HUDEP-2 (cell line): ENCODE data around the gene LHX8.
"Not testable (repeated sequence)": the region's sequence is repeated elsewhere in the genome, so short reads cannot be mapped to it uniquely, and the experiment has no call there.

ENCODE experiments used
- DNase-seq, 76 experiments: peaks; one replicate each; lab custom pipeline; 2025; ENCODE audit not compliant: unreplicated experiment in 76 of 76; lab: John Stamatoyannopoulos, UW

Gene LHX8

DNA sequence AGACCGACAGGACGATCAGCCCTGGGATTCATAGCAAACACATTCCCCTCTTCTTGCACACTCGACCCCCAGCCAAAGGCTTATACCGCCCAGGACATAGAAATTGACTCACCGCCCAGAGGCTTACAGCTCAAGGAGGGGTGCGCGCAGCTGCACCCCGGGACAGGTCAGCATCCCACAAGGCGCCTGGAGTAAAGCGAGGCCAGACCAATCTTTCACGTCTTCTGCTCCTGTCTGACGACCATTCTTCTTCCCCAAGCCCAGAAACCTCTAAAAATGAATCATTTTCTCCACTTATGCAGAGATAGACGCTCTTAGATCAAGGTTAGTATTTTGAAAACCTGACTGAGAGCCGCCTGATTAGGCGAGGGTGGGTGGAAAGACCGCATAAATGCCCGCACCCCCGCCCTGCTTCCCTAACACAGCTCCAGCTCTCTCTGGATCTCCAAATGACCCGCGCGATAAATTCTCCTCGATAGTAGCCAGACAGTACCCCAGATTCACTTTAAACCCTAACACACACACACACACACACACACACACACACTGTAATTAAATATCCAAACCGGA lies 1.9 kb upstream of the LHX8 start:
- no peak for DNase-seq

DNA sequence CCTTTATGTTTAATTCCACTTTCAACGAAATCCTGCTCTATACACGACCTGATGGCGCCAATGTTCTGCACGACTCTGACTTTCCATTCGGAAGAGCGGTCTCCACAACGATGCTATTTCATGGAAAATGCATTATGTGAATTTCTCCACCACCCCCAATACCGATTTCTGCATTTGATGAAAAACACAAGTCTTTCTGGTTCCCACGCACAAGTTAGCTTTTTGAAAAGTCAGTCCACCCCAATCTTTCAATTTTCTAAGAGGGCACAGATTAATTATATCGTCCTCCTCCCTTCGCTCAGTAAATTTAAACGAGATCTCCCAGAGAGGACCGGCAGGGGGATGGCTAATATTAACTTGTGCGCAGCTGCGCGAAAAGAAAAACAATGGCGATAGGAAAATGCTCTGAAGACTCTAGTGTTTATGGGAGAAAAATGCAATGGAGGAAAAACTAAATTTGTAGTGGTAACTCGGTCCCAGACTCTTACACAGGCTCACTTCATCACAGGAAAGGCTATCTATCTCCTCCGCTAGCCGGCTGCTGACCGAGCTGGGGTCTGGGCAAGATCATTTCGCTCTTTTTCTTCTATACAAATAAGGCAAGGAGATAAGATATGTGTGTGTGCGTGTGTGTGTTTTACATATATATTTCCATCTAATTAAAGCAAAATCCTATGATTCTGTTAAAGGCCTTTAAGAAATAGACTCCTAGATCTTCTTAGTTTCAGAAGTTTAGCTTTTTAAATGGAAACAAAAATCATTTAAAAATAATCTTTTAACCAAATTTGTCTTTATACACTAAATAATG lies 1.2 kb upstream of the LHX8 start:
- DNase-seq, result no peak

DNA sequence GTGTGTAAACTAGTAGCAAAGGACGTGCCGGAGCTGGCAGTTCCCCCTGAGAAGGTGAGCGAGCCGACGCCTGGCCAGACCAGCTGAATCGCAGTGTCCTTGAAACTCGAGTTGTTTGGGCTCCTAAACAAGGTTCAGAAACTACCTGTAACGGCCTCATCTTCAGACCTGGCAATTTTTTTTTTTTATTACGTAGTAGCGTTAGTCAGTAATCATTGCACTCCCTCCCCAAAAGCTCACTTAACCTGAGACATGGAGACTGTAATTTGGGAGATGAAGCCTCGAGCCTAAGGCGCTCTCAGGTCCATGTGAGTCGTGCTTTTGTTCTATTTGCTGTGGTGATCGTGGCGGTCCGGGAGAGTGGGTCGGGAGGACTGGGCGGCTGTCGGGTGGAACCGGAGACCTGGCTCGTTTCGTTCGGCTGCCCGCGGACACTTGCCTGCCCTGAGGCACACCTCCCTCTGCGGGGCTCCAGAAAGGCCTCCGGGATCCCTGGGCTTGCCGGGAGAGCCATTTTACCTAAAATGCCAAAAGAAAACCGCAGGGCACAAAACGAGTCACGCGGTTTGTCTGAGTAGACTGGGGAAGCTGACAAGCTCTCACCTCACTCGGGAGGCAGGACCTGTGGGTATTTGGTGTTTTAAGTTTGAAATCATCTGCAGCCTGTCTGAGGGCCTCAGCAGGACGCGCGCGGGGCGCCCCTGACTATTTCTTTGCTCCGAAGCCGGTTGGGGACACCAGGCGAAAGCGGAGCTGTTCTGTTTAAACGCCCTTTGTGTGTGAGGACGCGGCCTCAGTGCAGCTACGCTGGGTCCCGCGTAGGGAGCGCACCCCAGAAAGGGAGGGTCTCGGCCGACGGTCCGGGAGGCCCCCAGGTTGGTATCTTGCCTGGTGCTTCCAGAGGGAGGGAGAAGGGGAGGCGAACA lies 722 bp downstream of the LHX8 start:
- DNase-seq, result peak in 1 of 76 experiments; percentile 7

DNA sequence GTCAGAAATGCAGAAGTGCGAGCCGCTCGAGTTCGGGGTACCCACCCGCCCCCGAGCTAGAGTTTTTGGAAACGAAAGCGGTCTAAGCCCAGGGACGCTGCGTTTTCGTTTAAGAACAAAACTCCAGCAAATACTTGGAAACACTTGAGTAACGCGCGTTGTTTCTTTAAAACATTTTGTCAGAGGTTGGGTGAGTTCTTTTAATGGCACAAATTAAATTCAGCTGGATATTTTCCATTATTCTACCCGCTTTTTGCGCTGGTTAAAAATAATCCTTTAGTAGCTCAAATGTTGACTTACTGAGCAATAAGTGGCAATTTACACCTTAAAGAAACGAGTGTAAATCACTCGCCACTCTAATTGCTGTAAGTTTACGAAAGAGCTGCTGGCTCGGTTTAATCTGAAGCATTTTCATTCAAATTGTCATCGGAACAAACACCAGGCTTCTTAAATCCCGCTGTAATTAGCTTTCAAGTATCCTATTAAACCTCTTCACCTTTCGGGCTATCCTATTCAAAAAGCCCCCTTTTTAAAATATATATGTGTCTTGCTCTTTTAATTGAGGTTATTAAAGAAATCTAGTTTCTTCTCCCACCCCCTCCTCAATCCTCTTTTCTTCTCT lies 1.5 kb downstream of the LHX8 start:
- no peak for DNase-seq

DNA sequence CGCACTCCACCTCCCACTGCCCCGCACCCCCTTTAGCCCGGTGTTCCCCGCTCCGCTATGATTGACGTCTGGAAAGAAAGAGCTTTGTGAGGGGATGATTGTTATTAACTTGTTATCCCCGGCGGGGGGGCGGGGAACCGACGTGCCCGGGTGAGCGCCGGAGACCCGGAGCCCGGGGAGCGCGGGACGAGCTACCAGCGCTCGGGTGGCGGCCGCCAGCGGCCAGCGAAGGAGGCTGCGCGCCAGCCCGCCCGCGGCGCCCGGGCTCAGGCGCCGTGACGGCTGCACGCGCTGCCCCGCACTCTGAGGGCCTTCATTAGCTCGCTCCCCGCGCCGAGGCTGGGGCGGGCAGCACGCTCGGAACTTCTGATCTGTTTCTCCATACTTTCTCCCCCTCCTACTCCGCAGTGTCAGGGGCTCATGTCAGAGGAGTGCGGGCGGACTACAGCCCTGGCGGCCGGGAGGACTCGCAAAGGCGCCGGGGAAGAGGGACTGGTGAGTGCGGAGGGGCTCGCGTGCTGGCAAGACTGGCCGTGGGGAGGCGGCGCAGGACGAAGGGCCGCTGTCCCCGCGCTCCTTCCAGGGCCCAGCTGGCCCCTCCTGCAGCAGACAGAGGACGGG lies 2.1 kb downstream of the LHX8 start:
- no peak for DNase-seq

DNA sequence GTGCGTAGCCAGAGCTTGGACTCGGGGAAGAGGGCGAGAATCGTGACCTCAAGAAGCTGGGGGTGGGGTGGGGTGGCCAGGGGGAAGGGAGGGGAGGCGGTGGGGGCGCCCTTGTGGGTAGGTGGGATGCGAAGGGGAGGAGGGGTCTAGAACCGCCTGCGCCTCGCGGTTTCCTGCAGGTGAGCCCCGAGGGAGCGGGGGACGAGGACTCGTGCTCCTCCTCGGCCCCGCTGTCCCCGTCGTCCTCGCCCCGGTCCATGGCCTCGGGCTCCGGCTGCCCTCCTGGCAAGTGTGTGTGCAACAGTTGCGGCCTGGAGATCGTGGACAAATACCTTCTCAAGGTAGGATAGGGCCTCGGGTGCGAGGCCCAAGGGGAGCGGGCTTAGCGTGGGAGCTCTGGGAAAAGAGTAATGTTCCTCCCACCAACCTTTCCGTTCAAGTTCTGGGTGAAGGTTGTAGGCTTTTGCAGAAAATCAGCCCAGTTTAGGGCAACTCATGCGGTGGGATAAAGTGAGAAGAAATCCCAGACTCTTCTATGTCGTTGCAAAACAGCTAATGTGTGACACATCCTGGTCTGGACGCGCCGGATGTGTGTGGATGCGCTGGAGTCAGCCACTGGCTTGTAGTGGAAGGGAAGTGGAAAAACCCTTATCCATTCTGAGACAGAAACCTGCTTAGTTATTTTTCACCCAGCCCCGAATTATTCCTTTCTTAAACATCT lies 2.9 kb downstream of the LHX8 start:
- DNase-seq, result no peak

DNA sequence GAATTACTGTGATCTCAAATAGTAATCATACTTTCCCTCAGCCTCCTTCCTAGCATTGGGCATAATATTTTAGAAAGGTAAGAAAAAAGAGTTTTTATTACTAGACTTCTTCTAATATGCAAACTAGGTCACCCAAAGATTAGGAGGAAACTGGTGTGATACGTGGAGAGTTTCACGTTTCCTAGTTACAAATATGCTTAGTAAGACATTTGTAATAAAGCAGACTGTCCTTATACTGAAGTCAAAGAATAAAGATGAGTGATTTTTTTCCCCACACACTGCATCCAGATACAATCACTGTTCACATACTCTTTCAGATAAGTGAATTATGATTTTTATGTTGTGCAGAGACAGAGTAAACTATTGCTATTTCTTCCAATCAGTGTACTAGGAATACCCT lies 17.9 kb downstream of the LHX8 start:
- no peak for DNase-seq

DNA sequence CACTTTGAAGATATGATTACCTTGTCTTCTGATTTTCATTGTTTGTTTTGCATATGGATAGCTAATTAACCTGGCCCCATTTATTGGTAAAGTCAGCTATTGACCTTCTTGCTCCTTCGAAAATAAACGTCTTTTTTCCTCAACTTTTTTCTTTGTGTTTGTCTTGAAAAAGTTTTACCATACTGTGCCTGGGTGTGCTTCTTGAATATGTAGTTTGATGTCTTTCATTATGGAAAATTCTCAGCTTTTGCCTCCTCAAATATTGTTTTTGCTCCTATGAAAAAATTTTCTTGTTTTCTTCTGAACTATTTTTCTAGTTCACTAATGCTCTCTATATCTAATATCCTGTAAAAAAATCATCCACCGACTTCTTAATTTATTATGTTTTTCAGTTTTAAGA lies 25.0 kb downstream of the LHX8 start:
- no peak for DNase-seq

DNA sequence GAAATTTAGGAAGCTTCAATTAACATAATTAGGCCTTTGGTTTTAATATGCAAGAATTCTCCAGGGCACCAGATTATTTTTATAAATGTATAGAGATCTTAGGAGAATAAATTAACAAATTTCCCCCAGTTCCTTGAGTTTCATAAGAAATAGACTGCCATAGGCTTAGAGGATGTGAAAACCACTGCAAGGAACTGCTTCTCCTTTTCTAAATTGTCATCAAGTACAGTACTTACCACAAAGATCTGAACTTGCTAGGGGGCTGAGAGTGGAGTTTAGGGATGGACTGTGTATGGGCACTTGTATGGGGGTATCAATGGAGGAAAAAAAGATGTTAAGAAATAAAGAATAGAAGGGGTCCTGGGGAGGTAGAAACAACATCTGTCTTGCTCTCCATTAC lies 31.1 kb downstream of the LHX8 start:
- DNase-seq, result no peak

DNA sequence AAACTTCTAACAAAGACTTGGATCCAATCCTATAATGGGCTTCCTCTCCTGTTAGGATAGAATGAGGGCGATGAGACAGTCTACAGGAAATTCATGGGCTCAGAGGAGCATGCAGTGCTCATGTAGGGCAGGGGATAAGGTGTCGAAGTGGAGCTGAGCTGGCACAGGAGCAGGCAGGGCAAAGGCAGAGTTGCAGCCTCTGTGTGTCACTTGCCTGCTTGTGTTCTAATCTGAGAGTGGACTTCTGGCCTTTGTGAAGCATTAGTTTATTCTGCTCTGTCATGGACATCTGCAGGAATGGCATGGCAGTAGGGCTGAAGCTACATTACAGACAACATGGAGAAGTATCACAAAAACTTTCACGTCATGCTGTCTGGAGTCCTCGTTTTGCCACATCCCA lies 32.6 kb downstream of the LHX8 start:
- DNase-seq, result no peak

DNA sequence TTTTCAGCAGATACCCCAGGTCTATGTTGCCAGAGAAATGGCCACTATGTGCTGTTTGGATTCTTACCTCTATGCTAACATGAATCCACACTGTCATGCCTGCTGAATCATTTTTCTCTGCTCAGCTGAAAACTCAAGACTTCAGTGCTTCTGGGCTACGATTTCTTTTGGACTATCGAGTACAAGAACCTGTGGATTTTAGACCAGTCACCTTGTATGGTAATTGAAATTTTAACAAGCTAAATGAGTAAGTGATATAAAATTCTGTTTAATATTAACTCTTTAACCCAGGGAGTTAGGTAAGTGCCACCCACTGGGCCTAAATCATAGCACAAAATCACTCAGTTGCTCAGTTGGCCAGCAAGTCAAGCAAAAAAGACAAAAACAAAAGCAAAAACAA lies 35.8 kb downstream of the LHX8 start:
- DNase-seq, result no peak

DNA sequence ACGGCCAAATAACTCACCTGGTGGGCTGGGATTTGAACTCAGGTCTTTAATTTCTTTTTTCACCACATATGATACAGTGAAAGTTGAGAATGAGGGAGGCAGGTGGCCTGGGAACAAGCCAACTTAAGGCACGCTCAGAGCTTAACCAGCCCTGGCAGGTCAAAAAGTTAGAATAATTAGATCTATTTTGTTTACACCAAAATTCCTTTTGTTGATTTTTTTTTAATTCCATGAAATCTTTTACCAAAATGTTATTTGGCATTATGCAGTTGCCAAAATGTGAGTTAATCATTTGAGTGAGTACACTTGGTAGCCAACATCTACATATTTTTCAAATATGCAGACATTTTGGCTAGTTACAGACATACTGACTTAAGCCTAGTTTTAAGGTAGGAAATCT lies 36.8 kb downstream of the LHX8 start:
- DNase-seq, result no peak

DNA sequence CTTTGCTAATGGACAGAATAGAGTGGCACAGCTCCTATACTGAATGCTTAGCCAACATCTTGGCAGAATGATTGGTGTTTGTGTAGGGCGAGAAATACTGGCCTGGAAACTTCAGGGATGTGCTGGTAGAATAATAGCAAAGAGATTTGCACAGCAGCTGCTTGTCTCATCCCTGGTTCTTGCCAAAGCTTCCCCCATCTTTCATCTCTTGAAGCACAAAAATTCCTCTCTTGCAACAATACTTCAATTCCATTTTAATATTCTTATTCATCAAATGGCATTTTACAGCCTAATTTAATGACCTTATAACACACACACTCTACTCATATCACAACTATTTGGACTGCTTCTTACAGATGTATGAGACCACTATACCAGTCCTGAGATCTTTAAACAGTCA lies 37.7 kb downstream of the LHX8 start:
- DNase-seq, result no peak

DNA sequence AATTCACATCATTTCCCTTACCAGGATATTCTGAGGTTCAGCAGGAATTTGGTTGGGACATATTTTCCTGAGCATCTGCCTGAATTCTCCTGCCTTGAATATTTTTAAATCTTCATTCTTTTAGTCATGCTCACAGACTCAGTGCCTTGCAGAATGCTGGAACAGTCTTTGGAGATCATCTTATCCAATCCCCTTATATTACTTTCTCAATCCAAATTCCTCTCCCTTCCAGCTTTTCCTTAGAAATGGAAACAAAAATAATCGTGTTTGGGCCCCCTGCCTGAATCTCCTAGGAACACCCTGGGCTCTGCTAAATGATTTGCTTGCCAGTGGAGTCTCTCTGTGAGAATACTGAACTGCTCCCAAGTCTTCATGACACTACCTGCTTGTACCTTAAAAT lies 38.4 kb downstream of the LHX8 start:
- no peak for DNase-seq

DNA sequence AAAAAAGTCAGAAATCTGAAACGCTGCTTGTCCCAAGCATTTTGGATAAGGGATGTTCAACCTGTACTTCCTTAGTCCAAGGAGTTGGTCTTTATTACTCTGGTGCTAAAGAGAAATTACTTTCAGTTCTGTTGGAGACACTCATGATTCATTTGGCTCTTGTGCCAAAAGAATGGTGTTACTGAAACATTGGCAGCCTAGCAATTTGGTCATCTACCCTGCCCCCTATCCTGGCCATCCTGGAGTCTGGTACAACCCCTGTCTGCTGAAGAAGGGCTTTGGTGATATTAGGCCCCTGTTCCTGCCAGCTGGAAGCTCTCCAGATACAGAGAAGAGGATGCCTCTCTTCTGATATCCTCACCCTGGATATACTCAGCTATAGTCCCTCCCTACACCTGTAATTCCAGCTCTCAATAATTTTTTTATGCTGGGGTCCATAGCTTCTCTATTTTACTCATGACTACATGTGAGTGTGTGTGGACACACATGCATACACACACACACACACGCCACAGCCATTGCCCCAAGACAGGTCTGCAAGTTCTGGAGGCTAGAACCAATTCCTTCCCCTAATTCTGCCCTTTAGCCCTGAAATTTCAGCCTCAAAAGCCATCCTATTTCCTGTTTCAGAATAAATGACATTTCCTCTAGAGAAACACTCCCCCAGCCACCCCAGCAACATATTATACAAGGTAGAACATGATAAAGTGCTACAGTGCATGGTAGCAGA lies 40.0 kb downstream of the LHX8 start:
- no peak for DNase-seq

DNA sequence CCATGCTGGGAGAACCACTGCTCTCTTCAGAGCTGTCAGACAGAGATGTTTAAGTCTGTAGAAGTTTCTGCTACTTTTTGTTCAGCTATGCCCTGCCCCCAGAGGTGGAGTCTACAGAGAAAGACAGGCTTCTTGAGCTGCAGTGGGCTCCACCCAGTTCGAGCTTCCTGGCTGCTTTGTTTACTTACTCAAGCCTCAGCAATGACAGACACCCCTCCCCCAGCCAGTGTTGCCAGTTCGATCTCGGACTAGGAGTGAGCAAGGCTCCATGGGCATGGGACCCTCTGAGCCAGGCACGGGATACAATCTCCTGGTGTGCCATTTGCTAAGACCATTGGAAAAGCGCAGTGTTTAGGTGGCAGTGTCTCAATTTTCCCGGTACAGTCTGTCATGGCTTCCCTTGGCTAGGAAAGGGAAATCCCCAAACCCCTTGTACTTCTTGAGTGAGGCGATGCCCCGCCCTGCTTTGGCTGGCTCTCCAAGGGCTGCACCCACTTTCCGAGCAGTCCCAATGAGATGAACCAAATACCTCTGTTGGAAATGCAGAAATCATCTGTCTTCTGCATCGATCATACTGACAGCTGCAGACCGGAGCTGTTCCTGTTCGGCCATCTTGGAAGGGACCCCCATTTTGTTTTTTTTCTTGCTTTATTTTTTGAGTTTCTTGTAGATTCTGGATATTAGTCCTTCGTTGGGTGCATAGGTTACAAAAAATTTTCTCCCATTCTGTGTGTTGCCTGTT lies 47.2 kb downstream of the LHX8 start:
- DNase-seq, result not testable (repeated sequence)

DNA sequence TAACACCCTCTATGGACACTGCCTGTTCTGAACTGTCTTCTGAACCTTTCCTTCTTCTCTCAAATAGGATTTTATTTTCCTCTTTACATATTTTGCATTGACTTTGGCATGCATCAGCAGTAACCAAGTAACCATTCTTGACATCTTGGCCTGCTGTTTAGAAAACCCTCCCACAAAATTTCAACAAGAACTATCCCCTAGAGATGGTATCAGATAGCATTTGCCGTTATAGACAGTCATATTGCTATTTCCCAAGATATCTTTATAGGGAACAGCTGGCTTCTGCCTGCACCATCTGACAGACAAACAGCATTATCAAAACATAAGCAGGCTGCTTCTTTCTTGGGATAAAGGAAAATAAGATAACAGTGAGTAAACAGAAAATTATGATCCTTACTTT lies 54.7 kb downstream of the LHX8 start:
- DNase-seq, result no peak

DNA sequence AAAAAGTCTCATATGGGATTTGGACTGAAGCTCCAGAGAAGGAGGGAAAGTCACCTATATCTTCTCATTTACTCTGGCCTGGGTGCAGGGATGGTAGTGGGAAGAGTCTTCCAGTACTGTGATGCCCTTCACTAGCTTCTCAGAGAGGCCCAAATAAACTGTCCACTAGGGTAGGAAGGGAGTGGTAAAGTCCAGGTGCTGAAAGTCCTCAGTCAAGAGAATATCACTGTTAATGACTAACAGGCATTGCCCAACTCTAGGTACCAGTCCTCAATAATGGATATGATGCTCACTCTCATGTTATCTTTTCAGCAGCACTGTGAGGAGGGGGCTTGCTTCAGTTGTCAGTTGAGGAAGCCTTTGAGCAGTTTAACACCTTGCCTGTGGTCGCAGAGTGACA lies 64.0 kb downstream of the LHX8 start:
- DNase-seq, result no peak

DNA sequence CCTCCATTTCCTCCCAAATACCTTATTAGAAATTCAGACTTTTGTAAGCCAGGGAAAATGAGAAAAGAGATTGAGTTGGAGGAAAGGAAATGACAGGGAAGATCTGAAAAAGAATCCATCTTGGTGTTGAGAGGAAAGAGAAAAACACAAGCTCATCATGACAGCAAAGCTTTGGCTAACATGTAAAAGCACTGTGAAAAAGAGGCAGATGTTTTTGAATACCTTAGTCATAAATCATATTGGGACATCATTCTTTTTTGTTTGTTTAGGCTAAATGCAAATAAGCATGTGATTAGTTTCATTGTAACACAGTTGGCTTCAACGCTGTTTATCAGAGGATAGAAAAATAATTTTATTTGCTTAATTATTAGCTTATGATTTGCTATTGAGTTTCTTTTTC lies 64.6 kb downstream of the LHX8 start:
- DNase-seq, result no peak
